HUES64 (cell line): ENCODE results near the gene ISYNA1.

Experiments
- H3K27ac ChIP-seq: 2 replicates; pipeline ENCODE4 v1.7.0; 2013; ENCODE audit warnings: low read depth, low read length, inconsistent platforms
- H3K27me3 ChIP-seq: 2 replicates; pipeline ENCODE4 v1.6.1; 2013; ENCODE audit warnings: mild to moderate bottlenecking, low read length; ENCODE audit not compliant: insufficient read depth
- H3K36me3 ChIP-seq: 2 replicates; pipeline ENCODE4 v1.6.1; 2013; ENCODE audit warnings: mild to moderate bottlenecking, low read length; ENCODE audit not compliant: insufficient read depth
- H3K4me1 ChIP-seq: 2 replicates; pipeline ENCODE4 v1.6.1; 2013; ENCODE audit warnings: mild to moderate bottlenecking, low read length, moderate library complexity; ENCODE audit not compliant: insufficient read depth
- H3K4me3 ChIP-seq: 2 replicates; pipeline ENCODE4 v1.5.1; 2013; ENCODE audit warnings: mild to moderate bottlenecking, low read length, moderate library complexity
- H3K9ac ChIP-seq: 2 replicates; pipeline ENCODE4 v1.6.1; 2013; ENCODE audit warnings: mild to moderate bottlenecking, low read depth, low read length
- H3K9me3 ChIP-seq: 2 replicates; pipeline ENCODE4 v1.6.1; 2013; ENCODE audit warnings: low read depth, low read length; ENCODE audit not compliant: insufficient read depth
- WGBS: fragments of 150-250, 120-280 bp; methylation state at CpG from one replicate; pipeline ENCODE4 v1.1.7; 2013; ENCODE audit warnings: missing lambda C conversion rate; 5-methylcytosine and 5-hydroxymethylcytosine counted together

The ISYNA1 gene

DNA sequence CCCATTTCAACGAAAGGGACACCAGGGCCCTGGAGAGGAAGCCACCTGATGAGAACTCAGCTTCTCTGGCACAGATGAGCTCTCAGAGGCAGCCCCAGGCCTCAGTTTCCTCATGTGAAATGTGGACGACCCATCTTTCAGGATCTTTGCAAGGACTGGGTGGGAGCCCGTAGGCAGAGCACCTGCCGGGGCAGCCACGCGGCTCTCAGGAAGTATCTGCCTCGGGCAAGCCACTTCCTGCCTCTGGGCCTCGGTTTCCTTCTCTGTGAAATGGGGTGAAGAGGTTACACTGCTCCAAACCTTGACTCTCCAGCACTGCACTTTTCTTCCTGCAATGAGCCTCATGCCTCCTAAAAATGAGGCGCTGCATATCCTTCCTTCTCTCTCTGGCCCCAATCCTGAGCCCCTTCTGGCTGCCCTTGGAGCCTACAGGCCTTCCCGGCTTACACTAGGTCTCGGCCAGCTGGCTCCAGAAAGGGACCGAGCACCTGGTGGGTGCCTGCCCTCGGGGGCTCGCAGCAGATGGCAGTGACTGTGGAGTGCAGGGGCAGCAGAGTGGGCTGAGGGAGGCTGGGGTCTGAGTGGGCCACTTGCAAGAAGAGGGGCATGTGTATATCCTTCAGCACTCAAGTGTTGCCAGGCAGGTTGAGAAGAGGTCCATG is 15.3 kb downstream of the ISYNA1 start:
- 90% methylated on average over 14 of the region's 14 CpGs for WGBS
- H3K9ac ChIP-seq: no peak overlapping the region
- H3K4me3 ChIP-seq: no peak overlapping the region
- peaks cover 27% of the 10 kb centered on the region for H3K27me3 ChIP-seq
- peaks cover 14% of the 10 kb centered on the region for H3K4me1 ChIP-seq
- no peak overlapping the region for H3K27ac ChIP-seq
- H3K9me3 ChIP-seq: no peaks in the 10 kb centered on the region
- H3K36me3 ChIP-seq: no peaks in the 10 kb centered on the region

DNA sequence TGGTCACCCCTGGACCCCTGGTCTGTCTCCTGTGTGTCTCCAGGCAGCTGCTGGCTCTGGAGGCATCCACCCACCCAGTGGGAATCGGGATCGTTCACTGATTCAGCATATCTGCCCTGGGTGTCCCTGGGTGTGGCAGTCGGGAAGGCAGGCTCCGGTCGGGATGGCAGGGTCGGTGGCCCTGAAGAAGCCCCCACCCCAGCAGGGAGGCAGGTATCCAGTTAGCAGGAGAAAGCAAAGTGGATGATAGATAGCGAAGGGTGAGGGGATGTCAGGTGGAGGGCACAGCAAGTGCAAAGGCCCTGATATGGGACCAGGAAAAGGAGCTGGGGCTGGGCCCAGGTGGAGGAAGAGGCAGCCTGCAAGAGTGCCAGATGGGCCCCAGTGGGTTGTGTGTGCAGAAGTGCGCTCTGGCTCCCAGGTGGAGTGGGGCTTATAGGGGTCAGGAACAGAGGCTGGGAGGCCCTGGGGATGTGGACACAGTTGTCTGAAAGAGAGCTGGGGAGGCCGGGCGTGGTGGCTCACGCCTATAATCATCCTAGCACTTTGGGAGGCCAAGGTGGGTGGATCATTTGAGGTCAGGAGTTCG is 16.5 kb downstream of the ISYNA1 start:
- Histone ChIP-seq H3K36me3 (no peaks in the 10 kb centered on the region), H3K27me3 (peaks cover 27% of the 10 kb centered on the region), H3K4me1 (peaks cover 14% of the 10 kb centered on the region), H3K9ac (no peak overlapping the region), H3K4me3 (no peak overlapping the region), H3K9me3 (no peaks in the 10 kb centered on the region), H3K27ac (no peak overlapping the region)
- 92% methylated on average over 12 of the region's 12 CpGs for WGBS

DNA sequence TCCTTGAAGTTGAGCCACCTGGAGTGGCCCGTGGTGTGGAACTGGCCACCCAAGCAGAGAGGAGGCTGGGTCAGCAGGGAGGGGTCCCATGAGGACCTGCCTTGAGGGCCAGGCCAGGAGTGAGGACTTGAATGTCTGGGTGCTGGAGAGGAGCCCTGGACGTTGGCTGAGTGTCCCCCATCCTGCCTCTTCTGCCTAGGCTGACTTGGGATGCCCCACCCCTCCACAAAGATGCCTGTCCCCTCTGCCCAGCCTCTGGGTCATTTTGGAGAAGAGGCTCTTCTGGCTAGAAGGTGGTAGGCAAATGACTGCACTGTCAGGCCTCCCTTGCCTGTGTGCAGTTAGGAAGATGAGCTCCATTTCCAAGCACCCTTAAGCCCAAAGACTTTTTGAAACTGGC is 17.0 kb downstream of the ISYNA1 start:
- Histone ChIP-seq H3K4me3 (no peak overlapping the region), H3K9me3 (no peaks in the 10 kb centered on the region), H3K27ac (no peak overlapping the region), H3K4me1 (peaks cover 14% of the 10 kb centered on the region), H3K27me3 (peaks cover 27% of the 10 kb centered on the region), H3K9ac (no peak overlapping the region), H3K36me3 (no peaks in the 10 kb centered on the region)
- 78% methylated on average over 2 of the region's 2 CpGs for WGBS

DNA sequence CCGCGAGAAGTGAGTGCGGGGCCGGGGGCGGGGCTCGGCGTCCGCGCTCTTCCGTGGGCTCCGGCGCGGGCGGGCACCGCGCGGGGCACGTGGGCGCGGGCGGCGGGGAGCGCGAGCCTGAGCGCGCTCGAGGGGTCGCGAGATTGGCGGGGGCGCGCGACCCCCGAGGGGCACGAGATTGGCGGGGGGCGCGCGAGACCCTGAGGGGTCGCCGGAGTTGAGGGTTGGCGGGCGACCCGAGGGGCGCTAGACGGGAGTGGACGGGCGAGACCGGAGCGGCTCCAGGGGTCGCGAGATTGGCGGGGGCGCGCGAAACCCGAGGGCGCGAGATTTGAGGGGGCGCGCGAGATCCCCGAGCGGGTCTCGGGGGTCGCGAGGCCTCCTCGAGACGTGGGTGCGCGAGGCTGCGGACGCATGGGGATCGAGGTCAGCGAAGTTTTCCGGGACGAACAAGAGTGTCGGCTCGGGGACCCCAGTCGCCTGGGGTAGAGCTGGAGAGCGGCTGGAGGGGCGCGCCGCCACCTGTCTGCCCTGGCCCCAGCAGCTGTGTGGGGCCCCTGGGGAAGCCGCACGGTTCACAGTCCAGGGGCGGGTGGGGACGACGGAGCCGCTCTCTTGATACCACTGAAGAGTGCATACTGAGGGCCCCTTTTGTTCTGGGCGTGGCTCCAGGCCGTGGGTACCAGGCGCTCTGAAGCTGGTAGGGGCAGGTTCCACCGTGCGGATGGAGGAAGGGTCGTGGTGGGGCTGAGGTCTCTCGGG is 18.1 kb downstream of the ISYNA1 start:
- peak overlapping the region; percentile 61 for H3K9ac ChIP-seq
- H3K4me1 ChIP-seq: peaks cover 14% of the 10 kb centered on the region
- H3K36me3 ChIP-seq: no peaks in the 10 kb centered on the region
- no peaks in the 10 kb centered on the region for H3K9me3 ChIP-seq
- peak overlapping the region; percentile 59 for H3K4me3 ChIP-seq
- peaks cover 27% of the 10 kb centered on the region for H3K27me3 ChIP-seq
- WGBS: 4% methylated on average over 97 of the region's 97 CpGs
- H3K27ac ChIP-seq: no peak overlapping the region

DNA sequence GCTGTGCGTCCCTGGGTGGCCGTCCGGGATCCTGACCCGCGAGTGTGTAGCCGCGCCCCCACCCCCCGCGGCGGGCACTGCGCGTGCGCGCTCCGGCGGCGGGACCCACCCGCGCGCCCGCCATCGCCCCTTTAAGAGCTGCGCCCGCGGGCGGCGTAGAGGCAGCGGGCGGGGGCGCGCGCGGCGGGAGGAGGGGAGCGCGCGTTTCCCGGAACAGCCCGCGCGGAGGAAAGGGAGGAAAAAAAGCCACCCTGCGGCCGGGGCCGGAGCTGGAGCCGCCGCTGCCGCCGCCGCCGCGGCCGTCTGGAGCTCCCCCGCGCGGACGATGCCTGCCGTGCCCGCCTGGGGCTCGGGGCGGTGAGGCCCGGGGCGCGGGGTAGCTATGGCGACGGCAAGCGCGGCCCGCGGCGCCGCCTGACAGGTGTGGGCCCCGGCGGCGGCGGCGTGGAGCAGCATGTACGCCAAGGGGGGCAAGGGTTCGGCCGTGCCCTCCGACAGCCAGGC is 18.7 kb downstream of the ISYNA1 start, which contains the start of gene SSBP4:
Gene SSBP4, plus strand, starts transcription at position 204 of the 504 bp plus-strand sequence. Its CDS starts 251 bp downstream, at position 455.
- H3K27me3 ChIP-seq: peaks cover 27% of the 10 kb centered on the region
- peak within 1 kb of the TSS; percentile 61 for H3K9ac ChIP-seq
- H3K27ac ChIP-seq: no peak within 1 kb of the TSS
- no peaks in the 10 kb centered on the region for H3K36me3 ChIP-seq
- H3K4me1 ChIP-seq: peaks cover 12% of the 10 kb centered on the region
- under 1% methylated on average over 80 of the region's 80 CpGs for WGBS
- no peaks in the 10 kb centered on the region for H3K9me3 ChIP-seq
- peak within 1 kb of the TSS; percentile 59 for H3K4me3 ChIP-seq

DNA sequence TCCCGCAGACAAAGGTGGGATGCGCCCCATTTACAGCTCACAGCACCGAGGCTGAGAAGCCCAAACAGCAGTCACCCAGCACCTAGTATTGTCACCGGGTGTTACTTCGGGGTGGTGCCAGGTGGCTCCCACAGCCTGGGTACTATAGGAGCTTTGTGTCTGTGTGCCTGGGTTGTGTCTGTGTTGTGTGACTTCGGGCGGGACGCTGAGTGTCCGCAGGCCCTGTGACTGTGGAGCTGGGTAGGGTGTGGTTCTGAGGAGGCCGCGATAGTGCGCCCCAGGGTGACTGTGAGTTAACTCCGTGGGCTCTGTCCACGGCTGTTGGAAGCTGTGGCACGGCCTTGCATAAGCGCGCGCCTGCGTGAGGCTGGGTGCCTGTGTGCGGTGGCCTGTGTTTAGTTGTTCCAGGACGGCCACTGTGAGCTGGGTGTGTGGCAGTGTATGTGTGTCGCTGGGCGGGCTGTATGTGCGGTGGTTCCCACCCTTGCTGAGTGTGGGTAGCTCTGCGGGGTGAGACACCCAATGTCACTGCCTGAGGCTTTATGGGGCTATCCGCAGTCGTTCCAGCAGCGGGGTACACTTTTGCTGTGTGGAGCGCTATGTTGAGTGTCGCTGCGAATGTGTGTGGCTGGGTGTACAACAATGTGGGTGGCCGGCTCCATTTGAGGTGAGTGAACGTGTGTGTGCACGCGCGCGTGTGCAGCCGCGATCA is 19.3 kb downstream of the ISYNA1 start:
- Histone ChIP-seq H3K4me3 (peak overlapping the region; percentile 59), H3K27ac (no peak overlapping the region), H3K9me3 (no peaks in the 10 kb centered on the region), H3K9ac (no peak overlapping the region), H3K4me1 (peaks cover 7% of the 10 kb centered on the region), H3K36me3 (no peaks in the 10 kb centered on the region), H3K27me3 (peaks cover 27% of the 10 kb centered on the region)
- 24% methylated on average over 39 of the region's 39 CpGs for WGBS

DNA sequence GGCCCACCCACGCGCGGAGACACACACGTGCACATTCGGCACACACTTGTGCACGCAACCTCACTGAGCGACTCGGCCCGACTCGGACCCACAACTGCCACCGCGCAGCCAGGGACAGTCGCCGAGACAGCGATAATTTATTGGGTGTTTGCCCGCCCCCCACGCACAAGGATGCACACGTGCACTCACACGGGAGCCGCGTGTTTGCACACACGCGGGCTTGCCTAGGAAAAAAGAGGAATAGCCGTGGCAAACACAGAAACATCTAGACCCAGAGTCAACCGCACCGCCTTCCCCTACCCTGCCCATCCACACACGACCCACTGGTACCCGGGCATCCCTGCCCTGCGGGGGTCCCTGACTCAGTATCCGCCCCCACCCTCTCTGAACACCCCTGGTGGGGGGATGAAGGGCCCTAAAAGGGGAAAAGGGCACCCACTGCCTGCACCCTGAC is 19.9 kb downstream of the ISYNA1 start:
- peaks cover 7% of the 10 kb centered on the region for H3K4me1 ChIP-seq
- H3K27me3 ChIP-seq: peaks cover 27% of the 10 kb centered on the region
- H3K27ac ChIP-seq: no peak overlapping the region
- H3K4me3 ChIP-seq: peak overlapping the region; percentile 59
- no peak overlapping the region for H3K9ac ChIP-seq
- no peaks in the 10 kb centered on the region for H3K9me3 ChIP-seq
- 13% methylated on average over 23 of the region's 30 CpGs for WGBS
- no peaks in the 10 kb centered on the region for H3K36me3 ChIP-seq

DNA sequence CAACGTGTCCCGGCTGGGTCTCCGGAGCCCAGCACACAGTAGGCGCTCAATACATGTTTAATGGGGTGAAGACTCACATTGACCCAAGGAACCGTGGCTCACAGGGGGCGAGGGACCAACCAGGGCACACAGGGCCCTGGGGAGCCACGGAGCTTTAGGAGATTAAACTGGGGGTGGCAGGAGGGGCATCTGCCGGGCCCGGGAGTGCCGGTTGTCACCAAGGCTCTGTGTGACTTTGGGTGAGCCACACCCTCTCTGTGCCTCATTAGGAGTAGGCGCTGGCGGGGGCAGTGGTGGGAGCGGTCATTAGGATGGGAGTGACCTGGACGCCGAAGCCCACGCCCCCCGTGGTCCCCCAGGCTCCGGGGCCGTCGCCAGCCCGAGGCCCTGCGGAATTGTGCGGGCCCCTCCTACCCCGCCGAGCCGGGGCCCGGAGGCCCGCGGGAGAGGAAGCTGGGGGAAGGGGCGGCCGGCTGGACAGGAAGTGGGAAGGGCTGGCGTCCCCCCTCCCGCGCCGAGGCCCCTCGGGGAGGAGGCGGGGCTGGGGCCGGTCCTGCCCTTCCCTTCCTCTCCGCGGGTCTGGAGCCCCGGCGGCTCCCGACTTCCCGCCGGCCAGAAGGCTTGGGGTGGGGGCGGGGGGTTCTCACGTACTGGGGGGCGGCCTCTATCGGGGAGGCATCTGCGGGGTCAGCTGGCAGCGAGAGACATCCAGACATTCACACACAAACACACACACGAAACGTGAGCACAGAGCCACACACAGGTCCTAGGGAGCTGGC is 20.5 kb downstream of the ISYNA1 start:
- H3K9ac ChIP-seq: peak overlapping the region; percentile 65
- peak overlapping the region; percentile 94 for H3K27ac ChIP-seq
- H3K4me3 ChIP-seq: peak overlapping the region; percentile 66
- no peaks in the 10 kb centered on the region for H3K9me3 ChIP-seq
- H3K36me3 ChIP-seq: no peaks in the 10 kb centered on the region
- H3K27me3 ChIP-seq: peaks cover 29% of the 10 kb centered on the region
- under 1% methylated on average over 44 of the region's 53 CpGs for WGBS
- H3K4me1 ChIP-seq: peaks cover 7% of the 10 kb centered on the region

DNA sequence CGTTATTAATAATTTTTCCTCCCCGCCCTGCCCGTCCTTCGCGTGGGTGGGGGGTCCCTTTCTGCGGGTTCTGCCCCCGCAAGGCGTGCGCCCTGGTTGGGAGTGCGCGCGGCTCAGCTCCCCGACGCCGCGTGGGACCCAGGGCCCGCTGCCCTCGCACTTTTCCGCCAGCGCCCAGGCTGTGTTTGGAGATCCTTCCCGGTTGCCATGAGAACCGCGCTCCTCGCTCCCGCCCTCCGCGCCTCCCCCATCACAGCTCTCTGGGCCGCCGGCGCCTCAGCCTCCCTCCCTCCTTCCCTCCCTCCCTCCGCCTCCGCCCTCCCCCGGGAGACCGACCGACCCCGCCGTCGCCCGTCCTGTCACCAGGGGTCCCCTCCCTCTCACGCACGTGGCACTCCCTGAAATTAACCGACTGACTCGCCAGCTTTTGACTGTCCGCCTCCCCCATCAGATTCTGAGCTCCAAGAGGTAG is 21.1 kb downstream of the ISYNA1 start:
- Histone ChIP-seq H3K4me1 (peaks cover 7% of the 10 kb centered on the region), H3K9me3 (no peaks in the 10 kb centered on the region), H3K36me3 (no peaks in the 10 kb centered on the region), H3K27ac (peak overlapping the region; percentile 94), H3K27me3 (peaks cover 30% of the 10 kb centered on the region), H3K4me3 (peak overlapping the region; percentile 66), H3K9ac (peak overlapping the region; percentile 87)
- under 1% methylated on average over 44 of the region's 44 CpGs for WGBS

DNA sequence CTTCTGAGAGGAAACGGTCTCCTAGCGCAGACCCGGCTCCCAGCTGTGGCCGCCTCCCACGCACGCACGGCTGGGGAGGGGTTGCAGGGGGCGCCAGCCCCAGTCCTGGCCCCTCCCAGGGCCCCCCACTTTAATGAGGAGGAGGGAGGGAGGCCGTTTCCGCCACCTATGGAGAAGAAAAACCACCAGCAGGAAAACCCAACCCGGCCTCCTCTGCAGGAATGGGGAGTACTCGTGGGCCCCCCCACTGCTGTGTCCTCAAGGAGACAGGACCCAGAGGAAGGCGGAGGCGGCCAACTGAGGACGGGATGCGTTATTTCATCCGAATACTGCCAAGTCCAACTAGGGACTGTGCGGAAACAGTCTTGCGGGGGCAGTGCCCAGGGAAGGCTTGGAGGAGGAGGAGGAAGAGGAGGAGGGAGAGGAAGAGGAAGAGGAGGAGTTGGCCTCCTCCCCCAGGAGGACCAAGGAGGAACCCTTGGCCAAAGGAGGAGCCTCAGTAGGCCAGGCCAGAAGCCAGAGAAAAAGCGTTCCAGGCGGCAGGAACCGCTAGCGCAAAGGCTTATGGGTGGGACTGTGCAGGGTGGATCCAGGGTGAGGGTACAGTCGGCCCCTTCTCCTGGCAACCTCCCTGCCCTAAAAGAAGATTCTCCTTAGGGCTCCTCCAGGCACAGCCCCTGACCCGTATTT is 22.6 kb downstream of the ISYNA1 start:
- Histone ChIP-seq H3K4me1 (peaks cover 7% of the 10 kb centered on the region; the same call in 1 of the 2 replicates), H3K9ac (no peak overlapping the region), H3K9me3 (no peaks in the 10 kb centered on the region), H3K36me3 (no peaks in the 10 kb centered on the region), H3K27ac (no peak overlapping the region), H3K27me3 (peaks cover 25% of the 10 kb centered on the region), H3K4me3 (no peak overlapping the region)
- 77% methylated on average over 25 of the region's 25 CpGs for WGBS
